ENCODE measurements around the gene CADPS2.

DNA sequence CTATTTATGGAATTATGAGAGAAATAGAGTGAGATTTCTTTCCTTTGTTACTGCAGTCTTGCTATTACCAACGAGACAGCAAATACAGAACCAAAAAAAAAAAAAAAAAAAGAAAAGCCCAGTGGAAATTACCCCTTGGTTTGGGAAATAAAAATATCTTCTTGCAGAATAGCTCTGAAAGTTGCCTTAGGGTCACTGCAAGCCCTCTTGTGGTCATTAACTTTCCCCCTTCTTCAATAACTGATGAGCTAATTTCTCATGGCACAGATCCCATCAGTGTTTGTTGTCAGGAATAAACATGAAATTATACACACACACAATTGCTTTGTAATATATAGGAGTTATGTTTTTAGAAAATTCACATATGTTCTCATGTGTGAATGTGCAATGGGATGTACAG lies 470.8 kb downstream of the CADPS2 start:
- no peak for TF ChIP-seq POLR2A (IDR thresholded peaks at IDR 0.05)
- TF ChIP-seq, protein P1, sequence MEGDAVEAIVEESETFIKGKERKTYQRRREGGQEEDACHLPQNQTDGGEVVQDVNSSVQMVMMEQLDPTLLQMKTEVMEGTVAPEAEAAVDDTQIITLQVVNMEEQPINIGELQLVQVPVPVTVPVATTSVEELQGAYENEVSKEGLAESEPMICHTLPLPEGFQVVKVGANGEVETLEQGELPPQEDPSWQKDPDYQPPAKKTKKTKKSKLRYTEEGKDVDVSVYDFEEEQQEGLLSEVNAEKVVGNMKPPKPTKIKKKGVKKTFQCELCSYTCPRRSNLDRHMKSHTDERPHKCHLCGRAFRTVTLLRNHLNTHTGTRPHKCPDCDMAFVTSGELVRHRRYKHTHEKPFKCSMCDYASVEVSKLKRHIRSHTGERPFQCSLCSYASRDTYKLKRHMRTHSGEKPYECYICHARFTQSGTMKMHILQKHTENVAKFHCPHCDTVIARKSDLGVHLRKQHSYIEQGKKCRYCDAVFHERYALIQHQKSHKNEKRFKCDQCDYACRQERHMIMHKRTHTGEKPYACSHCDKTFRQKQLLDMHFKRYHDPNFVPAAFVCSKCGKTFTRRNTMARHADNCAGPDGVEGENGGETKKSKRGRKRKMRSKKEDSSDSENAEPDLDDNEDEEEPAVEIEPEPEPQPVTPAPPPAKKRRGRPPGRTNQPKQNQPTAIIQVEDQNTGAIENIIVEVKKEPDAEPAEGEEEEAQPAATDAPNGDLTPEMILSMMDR (IDR thresholded peaks at IDR 0.05): no peak

Data from right lobe of liver (tissue), 4 donors.